CD4-positive, alpha-beta T cell treated with Interleukin-12 subunit alpha and Interleukin-12 subunit beta, for 1 hour (primary cell): ENCODE measurements around the gene SIDT2.
"Not testable (repeated sequence)": the region's sequence is repeated elsewhere in the genome, so short reads cannot be mapped to it uniquely, and the experiment has no call there.

ENCODE experiments used
- DNase-seq: peaks from one replicate; pipeline ENCODE4 v3.0.0-alpha.2; 2020

The SIDT2 gene

GRCh38 chr11:117172724-117173421, 5.7 kb upstream of the SIDT2 start:
- DNase-seq: no peak

GRCh38 chr11:117175104-117175503, 3.4 kb upstream of the SIDT2 start:
- no peak for DNase-seq

GRCh38 chr11:117175781-117176180, 2.8 kb upstream of the SIDT2 start:
- no peak for DNase-seq

GRCh38 chr11:117176186-117176585, 2.4 kb upstream of the SIDT2 start:
- no peak for DNase-seq

- DNase-seq: no peak
Measured at GRCh38 chr11:117177534-117178209, 871 bp upstream of the SIDT2 start.

GRCh38 chr11:117179048-117179999, 781 bp downstream of the SIDT2 start:
- peak; percentile 59 for DNase-seq

- no peak for DNase-seq
Measured at GRCh38 chr11:117180020-117180419, 1.5 kb downstream of the SIDT2 start.

GRCh38 chr11:117180661-117181585, 2.4 kb downstream of the SIDT2 start:
- DNase-seq: peak; percentile 68

- no peak for DNase-seq
Measured at GRCh38 chr11:117181586-117182550, 3.3 kb downstream of the SIDT2 start.

- DNase-seq: no peak
Measured at GRCh38 chr11:117182551-117182935, 4.0 kb downstream of the SIDT2 start.

- not testable (repeated sequence) for DNase-seq
Measured at GRCh38 chr11:117183178-117183577, 4.6 kb downstream of the SIDT2 start.

GRCh38 chr11:117183724-117184349, 5.3 kb downstream of the SIDT2 start:
- no peak for DNase-seq

- DNase-seq: no peak
Measured at GRCh38 chr11:117185736-117186430, 7.3 kb downstream of the SIDT2 start.

- DNase-seq: no peak
Measured at GRCh38 chr11:117186431-117186761, 7.9 kb downstream of the SIDT2 start.

GRCh38 chr11:117187007-117187406, 8.5 kb downstream of the SIDT2 start:
- no peak for DNase-seq

GRCh38 chr11:117187428-117187798, 8.9 kb downstream of the SIDT2 start:
- DNase-seq: no peak

- no peak for DNase-seq
Measured at GRCh38 chr11:117187799-117188481, 9.4 kb downstream of the SIDT2 start.

- no peak for DNase-seq
Measured at GRCh38 chr11:117188620-117189081, 10.1 kb downstream of the SIDT2 start.

- peak; percentile 20 for DNase-seq
Measured at GRCh38 chr11:117189191-117189940, 10.8 kb downstream of the SIDT2 start.
